ENCODE results near the gene PLAU.
"Not testable (repeated sequence)": the region's sequence is repeated elsewhere in the genome, so short reads cannot be mapped to it uniquely, and the experiment has no call there.

- TF ChIP-seq CTCF (conservative IDR thresholded peaks at IDR 0.05 in 1 of 2, IDR thresholded peaks at IDR 0.05 in 1 of 2; ENCODE audit: low read depth in 1 of 2, low read length in 2 of 2); EZH2 (IDR thresholded peaks at IDR 0.05; ENCODE audit: low read length, missing control alignments): not testable (repeated sequence)
Measured at GRCh38 chr10:73919481-73919880, 8.5 kb downstream of the PLAU start.
